NCI-H748 (cell line): Measurements from ENCODE around the gene ERVFRD-1.
"Not testable (repeated sequence)": the region's sequence is repeated elsewhere in the genome, so short reads cannot be mapped to it uniquely, and the experiment has no call there.

ENCODE experiments used
- DNase-seq: peaks from one replicate; lab custom pipeline; 2025; ENCODE audit not compliant: unreplicated experiment; lab: John Stamatoyannopoulos, UW

ERVFRD-1 gene

DNA sequence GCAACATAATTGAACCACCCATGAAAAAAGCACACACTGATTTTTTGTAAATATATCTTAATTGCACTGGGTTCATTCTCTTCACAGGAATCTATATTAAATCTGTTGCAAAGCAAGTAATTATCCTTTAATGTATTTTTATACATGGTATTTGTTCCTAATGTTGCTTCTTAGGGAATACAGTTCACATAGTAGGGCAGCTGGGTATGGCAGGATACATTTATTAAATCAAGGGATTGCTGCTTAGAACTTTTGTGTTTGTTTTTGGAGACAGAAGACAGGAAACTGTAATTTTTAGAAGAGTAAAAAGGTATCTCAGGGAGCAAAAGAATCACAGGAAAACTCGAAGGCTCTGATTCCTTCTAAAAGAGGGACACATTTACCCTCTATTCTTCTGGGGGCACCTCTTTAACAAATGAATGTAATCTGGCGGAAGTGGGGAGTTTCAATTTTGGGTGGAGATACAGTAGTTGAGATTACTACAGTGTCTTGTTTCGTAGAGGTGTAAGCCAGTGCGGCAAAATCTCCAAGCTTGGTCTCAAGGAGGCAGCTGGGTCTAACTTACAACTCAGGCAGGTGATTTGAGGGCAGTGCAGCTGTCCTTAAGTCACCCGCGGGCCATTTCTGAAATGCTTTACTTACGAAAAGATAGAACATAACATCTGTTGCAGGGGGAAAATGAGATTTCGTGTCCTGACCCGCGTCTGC is 18.7 kb downstream of the ERVFRD-1 start:
- no peak for DNase-seq

DNA sequence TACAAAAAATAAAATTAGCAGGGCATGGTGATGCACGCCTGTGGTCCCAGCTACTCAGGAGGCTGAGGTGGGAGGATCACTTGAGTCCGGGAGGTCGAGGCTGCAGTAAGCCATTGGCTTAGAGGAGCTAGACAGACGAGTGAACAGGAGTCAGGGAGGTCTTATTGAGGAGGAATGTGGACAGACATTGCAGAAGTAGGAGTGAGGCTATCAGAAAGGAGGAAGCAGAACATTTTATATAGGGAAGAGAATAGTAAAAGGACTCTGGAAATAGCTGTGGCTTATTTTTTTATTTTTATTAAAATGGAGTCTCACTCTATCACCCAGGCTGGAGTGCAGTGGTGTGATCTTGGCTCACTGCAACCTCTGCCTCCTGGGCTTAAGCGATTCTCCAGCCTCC is 20.4 kb downstream of the ERVFRD-1 start:
- DNase-seq: not testable (repeated sequence)

DNA sequence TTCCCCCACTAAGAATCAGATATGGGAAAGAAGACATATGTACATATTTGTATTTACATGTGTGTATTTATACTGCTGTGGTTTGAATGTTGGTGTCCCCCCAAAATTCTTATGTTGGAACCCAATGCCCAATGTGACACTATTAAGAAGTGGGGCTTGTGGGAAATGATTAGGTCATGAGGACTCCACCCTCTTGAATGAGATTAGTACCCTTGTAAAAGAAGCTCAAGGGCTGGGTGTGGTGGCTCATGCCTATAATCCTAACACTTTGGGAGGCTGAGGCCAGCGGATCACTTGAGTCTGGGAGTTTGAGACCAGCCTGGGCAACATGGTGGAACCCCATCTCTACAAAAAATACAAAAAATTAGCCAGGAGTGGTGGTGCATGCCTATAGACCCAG is 21.8 kb downstream of the ERVFRD-1 start:
- DNase-seq: no peak

DNA sequence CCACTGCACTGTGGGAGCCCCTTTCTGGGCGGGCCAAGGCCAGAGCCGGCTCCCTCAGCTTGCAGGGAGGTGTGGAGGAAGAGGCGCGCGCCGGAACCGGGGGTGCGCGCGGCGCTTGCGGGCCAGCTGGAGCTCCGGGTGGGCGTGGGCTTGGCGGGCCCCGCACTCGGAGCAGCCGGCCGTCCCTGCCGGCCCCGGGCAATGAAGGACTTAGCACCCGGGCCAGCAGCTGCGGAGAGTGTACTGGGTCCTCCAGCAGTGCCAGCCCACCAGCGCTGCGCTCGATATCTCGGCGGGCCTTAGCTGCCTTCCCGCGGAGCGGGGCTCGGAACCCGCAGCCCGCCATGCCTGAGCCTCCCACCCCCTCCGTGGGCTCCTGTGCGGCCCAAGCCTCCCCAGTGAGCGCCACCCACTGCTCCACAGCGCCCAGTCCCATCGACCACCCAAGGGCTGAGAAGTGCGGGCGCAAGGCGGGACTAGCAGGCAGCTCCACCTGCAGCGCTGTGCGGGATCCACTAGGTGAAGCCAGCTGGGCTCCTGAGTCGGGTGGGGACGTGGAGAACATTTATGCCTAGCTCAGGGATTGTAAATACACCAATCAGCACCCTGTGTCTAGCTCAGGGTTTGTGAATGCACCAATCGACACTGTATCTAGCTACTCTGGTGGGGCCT is 24.2 kb downstream of the ERVFRD-1 start:
- DNase-seq: not testable (repeated sequence)

DNA sequence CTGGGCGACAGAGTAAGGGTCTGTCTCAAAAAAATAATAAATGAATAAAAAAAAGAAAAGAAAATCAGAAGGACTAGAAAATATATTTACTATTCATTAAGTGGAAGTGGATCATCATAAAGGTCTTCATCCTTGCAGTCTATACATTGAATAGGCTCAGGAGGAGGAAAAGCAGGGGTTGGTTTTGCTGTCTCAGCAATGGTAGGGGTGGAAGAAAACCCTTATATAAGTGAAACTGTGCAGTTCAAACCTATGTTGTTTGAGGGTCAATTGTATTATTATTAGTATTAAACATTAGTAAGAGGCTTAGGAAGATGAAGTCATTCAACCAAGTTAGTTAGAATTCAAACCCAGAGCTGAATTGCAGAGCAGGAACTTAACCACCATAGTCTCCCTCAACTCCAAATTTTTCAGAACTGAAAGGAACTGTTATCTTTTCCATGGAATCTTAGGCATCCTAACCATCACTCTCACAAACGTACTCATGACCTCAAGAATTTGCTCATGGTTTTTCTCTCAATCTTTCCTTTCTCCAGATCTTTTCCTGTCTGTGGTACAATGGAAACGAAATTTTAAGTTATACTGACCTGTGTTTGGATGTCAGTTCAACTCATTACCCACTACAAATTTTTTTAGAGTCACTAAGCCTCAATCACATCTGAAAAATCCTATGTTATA is 25.6 kb downstream of the ERVFRD-1 start:
- DNase-seq: no peak

DNA sequence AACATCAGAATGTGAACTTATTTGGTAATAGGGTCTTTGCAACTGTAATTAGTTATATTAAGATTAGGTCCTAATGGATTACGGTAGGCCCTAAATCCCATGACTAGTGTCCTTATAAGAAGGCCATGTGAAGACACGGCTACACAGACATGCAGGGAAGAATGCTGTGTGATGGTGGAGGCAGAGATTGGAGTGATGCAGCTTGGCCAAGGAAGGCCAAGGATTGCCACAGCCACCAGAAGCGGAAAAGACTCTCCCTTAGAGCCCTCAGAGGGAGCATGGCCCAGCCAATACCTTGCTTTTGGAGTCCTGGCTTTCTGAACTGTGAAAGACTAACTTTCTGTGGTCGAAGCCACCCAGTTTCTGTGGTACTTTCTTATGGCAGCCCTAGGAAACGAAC is 27.6 kb downstream of the ERVFRD-1 start:
- no peak for DNase-seq

DNA sequence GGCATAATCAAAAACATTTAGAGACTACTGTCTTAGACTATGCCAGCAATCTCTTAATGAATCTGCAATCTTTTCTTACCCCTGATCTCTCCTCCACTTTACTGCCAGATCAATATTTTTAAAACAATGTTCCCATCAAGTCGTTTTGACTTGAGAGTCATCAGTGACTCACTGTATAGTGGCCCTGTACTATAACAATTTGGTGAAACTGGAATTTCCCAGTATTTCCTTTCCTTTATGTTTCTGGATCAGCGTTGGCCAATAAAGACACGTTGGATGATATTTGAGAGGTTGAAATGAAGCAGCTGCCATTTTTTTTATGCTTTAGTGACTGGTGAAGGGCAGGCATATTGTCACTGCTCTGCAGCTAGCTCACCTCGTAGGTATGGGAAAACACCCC is 28.0 kb downstream of the ERVFRD-1 start:
- DNase-seq: no peak

DNA sequence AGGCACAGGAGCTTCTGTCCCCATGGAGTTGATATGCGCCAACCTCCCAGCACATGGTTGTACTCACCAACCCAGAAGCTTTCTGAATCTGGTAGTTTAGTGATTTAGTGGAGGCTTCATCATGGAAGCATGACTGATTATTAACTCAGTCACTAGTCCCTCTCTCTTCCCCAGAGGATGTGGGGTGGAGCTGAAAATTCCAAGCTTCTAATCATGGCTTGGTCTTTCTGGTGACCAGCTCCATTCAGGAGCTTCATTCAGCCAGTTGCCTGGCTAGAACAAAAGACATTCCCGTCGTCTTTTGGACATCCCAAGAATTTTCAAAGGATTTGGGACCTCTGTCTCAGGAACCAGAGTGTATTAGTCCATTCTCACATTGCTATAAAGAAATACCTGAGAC is 31.2 kb downstream of the ERVFRD-1 start:
- no peak for DNase-seq

DNA sequence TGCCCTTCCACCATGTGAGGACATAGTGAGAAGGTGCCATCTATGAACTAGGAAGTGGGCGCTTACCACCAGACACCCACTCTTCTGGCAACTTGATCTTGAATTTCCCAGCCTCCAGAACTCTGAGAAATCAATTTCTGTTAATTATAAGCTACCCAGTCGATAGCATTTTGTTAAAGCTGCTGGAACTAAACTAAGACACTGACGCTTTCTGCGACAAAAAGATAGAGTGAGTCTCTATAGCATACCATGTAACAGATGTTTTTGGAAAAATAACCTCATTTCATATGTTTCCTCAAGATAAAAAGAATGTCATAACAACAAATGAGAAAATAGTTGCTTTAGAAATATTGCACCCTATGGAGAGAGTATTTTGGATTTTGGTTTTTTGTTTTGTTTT is 33.3 kb downstream of the ERVFRD-1 start:
- no peak for DNase-seq

DNA sequence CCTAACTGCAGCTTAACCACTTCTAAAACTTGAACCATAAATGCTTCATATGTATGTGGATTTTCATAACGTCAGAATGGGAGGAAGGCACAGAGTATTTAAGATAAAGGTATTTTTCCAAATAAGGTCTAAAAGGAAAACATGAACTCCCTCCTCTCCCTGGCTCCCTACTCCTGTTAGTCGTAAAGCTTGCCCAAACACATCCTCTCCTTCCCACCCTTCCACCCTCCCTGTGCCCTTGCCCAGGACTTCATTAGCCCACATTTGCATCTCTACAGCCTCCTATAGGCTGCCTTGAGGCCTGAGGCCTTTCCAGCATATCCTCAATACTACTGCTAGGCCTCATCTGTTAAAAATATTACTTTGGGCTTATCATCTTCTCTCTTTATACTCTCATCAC is 35.0 kb downstream of the ERVFRD-1 start:
- DNase-seq: no peak

DNA sequence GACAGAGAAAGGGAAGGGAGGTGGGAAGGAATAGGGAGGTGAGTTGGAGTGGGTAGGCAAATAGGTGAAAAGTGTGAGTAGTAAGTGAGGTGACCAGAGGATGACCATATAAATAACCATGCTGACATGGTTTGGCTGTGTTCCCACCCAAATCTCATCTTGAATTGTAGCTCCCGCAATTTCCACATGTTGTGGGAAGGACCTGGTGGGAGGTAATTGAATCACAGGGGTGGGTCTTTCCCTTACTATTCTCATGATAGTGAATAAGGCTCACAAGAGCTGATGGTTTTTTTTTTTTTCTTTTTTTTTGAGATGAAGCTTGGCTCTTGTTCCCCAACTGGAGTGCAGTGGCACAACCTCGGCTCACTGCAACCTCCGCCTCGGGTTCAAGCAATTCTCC is 39.4 kb downstream of the ERVFRD-1 start:
- DNase-seq: no peak

DNA sequence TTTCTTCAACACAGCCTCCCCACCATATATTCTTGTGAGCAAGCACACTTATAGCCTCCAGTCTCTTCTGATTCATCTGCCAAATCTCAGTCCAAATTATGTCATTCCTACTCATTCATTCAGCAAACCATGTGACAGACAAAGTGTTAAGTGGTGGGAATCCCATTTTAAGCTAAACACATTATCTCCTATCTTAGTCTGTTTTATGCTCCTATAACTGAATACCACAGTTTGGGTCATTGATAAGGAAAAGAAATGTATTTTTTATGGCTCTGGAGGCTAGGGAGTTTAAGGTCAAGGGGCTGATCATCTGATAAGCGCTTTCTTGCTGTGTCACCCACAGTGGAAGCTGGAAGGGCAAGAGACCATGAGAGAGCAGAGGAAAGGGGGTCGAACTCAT is 41.8 kb downstream of the ERVFRD-1 start:
- DNase-seq: no peak

DNA sequence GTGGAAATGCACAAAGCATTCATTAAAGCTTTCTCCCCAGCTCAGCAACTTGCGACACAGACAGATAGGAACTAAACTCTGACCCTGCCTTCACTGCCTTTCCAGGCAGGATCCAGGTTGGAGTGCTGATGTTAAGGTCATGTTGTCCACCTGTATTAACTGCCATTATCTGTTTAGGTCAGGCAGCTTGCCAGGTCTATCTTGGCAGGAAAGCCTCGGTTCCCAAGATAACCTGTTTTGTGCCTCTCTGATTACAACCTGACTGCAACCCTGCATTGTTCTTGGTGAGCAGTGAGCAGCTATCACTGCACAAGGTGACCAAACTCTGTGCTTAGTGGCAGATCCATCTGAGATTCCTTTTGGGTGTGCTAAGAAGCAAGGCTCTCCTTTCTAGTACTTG is 44.2 kb downstream of the ERVFRD-1 start:
- DNase-seq: peak; percentile 61

DNA sequence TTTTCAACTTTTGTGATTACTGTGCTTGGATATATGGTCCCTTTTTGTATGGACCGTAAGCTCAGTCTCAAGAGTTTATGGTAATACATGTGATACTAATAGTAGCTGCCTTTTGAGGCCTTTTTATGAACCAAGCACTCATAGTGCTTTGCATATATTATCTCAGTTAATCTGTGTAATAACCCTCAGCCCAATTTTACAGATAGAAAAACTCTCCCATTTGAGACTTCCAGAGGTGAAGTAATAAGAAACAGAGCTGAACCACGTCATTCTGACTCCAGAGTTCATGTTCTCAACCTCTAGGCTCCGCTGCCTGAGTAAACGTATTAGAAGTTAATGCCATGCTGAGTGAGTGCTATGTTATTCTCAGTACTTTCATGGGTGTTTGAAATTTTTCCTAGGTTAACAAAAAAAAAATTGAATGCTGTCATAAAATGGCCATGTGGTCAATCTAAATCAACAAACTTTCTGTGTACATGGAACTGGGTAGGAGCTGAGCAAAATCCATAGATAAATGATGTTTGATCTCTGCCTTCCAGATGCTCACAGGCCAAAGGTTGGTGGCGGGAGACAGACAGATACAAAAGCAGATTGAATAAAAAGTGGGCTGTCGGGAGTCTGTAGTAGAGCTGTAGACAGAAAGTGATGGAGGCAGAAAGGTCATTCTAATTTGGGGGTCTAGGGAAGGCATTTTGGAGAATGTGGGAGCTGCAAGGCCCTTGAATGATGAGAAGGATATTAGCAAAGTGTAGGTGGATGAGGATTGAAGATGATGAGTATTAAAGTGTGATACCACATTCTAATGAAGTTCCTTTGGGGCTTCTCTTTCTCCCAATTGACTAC is 44.8 kb downstream of the ERVFRD-1 start:
- no peak for DNase-seq

DNA sequence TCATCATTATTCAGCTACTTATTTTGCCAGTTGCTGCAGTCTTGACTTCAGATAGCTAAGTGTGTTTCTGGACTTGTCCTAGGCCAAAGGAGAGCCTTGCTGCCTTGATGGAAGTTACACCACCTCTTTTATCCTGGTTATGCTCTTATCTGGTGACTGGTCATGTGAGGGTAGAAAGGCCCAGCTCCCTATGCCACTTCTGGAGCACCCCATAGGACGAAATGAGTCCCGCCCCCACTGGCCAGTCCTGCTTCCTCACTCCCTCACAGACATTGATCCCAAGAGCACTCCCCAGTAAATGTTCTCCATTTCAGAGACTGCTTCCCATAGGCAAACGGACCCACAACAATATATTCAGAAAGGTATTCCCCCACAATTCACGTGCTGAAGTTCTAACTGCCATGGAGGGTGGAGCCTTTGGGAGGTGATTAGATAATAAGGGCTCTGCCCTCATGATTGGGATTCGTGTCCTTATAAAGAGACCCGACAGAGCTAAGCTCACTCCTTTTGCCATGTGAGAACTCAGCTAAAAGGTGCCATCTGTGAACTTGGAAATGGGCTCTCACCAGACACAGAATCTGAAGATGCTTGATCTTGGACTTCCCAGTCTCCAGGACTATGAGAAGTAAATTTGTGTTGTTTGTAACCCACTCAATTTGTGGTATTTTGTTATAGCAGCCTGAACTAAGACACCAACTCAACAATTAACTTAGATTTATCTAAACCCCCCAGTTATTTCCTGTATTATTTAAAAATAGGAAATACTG is 45.9 kb downstream of the ERVFRD-1 start:
- DNase-seq: no peak

DNA sequence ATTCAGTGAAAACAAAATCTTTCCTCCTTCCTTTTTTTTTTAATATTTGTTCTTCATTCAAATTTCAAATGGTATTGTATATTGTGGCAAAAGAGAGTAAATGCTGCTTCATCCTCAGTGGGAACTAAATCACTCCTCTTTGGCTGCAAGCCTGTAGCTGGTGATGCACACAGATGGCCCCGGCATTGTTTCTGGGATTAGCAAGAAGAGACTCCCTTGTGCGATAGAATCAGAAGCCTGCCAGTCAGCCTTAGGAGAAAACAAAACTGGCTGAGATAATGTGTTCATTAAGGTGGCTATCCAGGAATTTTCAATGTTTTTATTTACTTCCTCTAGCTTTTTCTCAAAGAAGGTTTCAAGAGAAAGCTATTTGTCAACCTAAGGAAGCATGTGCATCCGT is 46.7 kb downstream of the ERVFRD-1 start:
- no peak for DNase-seq

DNA sequence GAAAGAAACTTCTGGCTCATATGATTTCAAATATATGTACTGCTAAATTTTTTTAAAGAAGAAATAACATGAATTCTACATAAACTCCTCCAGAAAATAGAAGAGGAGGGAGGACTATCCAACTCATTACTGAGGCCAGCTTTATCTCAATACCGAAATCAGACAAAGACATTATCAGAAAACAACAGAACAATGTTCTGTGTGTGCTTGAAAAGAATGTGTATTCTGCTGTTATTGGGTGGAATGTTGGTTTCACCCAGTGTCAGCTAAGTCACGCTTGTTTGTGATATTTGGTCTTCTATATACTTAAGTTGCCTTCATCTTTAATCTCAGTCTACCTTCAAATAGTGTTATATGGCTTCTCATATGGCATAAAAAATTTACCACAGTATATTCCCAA is 48.8 kb downstream of the ERVFRD-1 start:
- no peak for DNase-seq

DNA sequence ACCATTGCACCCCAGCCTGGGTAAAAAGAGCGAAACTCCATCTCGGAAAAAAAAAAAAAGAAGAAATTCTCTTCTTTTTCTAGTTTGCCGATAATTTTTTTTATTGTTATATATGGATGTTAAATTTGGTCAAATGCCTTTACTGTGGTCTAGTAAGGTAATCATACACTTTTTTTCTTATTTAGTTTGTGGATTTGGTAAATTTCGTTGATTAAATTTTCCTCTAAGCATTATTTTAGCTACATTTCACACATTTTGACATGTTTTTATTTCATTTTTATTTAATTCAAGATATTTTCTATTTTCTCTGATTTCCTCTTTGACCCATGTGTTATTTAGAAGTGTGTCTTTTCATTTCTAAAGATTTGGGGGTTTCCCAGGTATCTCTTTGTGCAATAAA is 49.4 kb downstream of the ERVFRD-1 start:
- DNase-seq: no peak

DNA sequence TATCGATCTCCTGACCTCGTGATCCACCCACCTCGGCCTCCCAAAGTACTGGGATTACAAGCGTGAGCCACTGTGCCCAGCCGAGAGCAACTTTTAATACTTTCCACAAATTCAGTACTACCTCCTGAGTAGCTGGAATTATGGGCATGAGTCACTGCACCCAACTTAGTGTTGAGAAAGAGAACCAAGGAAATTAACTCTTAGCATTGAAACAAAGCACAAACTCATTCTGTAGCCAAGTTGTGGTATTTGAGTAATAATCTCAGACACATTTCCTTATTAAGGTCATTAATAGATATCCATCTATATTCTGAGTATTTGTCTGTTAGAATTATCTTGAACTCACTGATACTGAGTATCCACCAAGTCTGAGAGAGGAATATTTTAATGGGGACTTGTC is 53.1 kb downstream of the ERVFRD-1 start:
- no peak for DNase-seq

DNA sequence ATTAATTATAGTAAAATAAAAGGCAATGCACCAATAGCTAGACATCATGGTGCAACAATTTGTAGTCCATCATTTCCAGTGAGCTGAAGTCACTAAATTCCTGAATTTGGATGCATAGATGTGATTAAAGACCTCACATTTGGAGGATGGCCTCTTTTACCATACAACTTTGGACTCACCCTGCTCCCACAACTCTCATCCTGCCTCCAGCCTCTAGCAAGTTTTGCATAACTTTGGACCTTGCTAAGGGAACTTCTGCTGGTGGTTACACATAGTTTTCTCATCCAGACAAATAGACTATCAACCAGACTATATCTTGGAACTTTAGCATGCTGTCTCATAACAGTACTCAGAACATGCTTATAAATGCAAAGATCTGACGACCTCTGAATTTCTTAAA is 54.7 kb downstream of the ERVFRD-1 start:
- DNase-seq: no peak

DNA sequence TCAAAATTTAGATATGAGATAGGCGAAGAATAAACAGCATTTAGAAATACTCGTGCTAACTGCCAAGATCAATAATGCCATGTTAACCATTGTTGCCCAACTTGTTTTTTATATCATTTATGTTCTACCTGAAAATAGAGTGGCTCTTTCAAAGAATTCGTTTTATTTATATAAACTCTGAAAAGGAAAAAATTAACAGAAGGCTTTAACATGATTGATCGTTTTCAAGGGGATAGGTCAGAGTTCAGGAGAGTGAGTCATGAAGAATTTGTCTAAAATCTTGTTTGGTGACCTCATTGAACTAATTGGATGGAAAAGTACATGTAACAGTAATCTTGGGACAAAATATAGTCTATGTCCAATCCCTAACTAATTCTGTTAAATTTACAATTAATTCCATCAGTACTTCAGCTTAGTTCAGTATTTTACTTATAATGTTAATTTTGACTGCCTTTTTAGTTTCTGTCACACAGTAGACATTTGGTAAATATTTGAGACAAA is 56.3 kb downstream of the ERVFRD-1 start:
- DNase-seq: no peak
